ENCODE data around the gene DRC1. TPM values are rescaled to one million over a fixed set of nuclear protein-coding genes. Genes with fewer than 3 reads are reported as not detected.

Gene DRC1
- polyA plus RNA-seq, 1 donor from 2014 or later = 0.16 TPM

GRCh38 chr2:26487192-26487591 is 85.5 kb downstream of the DRC1 start:
- no peaks in the 10 kb centered on the region for H3K9me2 ChIP-seq (ENCODE audit: insufficient read depth, low read length)
- H3K27me3 ChIP-seq (ENCODE audit: insufficient read depth, low read depth, low read length) = no peaks in the 10 kb centered on the region
- no peaks in the 10 kb centered on the region for H3K36me3 ChIP-seq (ENCODE audit: insufficient read depth, low read length)
- H3K27ac ChIP-seq (ENCODE audit: low read length) = no peak overlapping the region
- H3F3A ChIP-seq (ENCODE audit: insufficient read depth, low read length, poor library complexity, severe bottlenecking) = no peaks in the 10 kb centered on the region
- no peak overlapping the region for H3K9ac ChIP-seq (ENCODE audit: low read length)
- no peaks in the 10 kb centered on the region for H3K9me3 ChIP-seq (ENCODE audit: low read length)
- H3K4me3 ChIP-seq (ENCODE audit: low read length) = no peak overlapping the region
- no peak overlapping the region for H2AFZ ChIP-seq (ENCODE audit: low read depth, low read length)
- H4K20me1 ChIP-seq (ENCODE audit: insufficient read depth) = no peaks in the 10 kb centered on the region
- H3K79me2 ChIP-seq (replicated peaks; ENCODE audit: insufficient read depth, low read length) = no peaks in the 10 kb centered on the region
- H3K4me2 ChIP-seq (ENCODE audit: low read length) = no peak overlapping the region
- no peak for TF ChIP-seq EZH2 (IDR thresholded peaks at IDR 0.05; ENCODE audit: borderline replicate concordance, insufficient read depth, low read length, poor library complexity, severe bottlenecking)
- no peak for TF ChIP-seq RAD21 (conservative IDR thresholded peaks at IDR 0.05)
- no peak for TF ChIP-seq MXI1 (conservative IDR thresholded peaks at IDR 0.05; ENCODE audit: poor library complexity, severe bottlenecking)
- TF ChIP-seq EP300 (conservative IDR thresholded peaks at IDR 0.05; ENCODE audit: poor library complexity, severe bottlenecking) = no peak
- no peak for TF ChIP-seq POLR2AphosphoS5 (IDR thresholded peaks at IDR 0.05)
- TF ChIP-seq, protein P1, sequence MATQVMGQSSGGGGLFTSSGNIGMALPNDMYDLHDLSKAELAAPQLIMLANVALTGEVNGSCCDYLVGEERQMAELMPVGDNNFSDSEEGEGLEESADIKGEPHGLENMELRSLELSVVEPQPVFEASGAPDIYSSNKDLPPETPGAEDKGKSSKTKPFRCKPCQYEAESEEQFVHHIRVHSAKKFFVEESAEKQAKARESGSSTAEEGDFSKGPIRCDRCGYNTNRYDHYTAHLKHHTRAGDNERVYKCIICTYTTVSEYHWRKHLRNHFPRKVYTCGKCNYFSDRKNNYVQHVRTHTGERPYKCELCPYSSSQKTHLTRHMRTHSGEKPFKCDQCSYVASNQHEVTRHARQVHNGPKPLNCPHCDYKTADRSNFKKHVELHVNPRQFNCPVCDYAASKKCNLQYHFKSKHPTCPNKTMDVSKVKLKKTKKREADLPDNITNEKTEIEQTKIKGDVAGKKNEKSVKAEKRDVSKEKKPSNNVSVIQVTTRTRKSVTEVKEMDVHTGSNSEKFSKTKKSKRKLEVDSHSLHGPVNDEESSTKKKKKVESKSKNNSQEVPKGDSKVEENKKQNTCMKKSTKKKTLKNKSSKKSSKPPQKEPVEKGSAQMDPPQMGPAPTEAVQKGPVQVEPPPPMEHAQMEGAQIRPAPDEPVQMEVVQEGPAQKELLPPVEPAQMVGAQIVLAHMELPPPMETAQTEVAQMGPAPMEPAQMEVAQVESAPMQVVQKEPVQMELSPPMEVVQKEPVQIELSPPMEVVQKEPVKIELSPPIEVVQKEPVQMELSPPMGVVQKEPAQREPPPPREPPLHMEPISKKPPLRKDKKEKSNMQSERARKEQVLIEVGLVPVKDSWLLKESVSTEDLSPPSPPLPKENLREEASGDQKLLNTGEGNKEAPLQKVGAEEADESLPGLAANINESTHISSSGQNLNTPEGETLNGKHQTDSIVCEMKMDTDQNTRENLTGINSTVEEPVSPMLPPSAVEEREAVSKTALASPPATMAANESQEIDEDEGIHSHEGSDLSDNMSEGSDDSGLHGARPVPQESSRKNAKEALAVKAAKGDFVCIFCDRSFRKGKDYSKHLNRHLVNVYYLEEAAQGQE (IDR thresholded peaks at IDR 0.05; ENCODE audit: borderline replicate concordance) = no peak
- TF ChIP-seq TAF1 (IDR thresholded peaks at IDR 0.05; ENCODE audit: low read depth) = no peak
- no peak for TF ChIP-seq SMC3 (conservative IDR thresholded peaks at IDR 0.05; ENCODE audit: poor library complexity)
- TF ChIP-seq CTCF (IDR thresholded peaks at IDR 0.05; ENCODE audit: poor library complexity, severe bottlenecking) = no peak

DNA sequence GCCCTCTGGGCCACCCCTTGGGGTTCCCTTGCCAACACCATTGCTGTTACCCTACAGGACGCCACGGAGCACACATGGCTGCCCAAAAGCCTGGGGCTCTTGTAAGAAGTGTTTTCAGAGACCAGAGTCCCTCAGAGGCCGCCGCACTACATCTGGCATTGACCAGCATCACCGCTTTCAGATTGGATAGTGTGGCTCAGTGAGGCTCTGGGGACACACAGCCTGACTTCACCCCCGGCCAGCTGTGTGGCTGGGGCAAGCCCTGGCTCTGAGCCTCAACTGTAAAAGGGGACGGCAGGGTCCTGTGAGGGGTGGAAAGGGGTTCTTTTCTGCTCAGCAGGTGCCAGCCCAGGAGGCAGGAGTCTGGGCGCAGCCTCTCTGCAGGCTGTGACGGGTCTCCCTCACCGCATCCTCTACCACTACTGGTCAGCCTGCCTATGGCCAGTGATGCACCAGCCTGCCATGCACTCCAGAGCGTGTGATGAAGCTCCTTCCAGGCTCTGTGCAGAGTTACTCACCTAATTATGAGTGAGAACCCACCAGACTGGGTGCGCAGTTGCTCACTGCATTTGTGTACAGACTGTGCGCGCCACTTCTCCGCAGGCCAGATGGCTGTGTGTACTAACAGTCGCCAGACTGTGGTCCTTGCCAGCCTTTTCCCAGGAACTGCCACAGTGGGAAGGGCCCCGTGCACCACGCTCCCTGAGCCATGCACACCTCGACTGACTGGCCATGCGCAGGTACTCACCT is 86.9 kb downstream of the DRC1 start:
- Histone ChIP-seq H3K36me3 (ENCODE audit: insufficient read depth, low read length) (no peaks in the 10 kb centered on the region), H3K27ac (ENCODE audit: low read length) (no peak overlapping the region), H3K79me2 (replicated peaks; ENCODE audit: insufficient read depth, low read length) (no peaks in the 10 kb centered on the region), H4K20me1 (ENCODE audit: insufficient read depth) (no peaks in the 10 kb centered on the region), H3K9me3 (ENCODE audit: low read length) (no peaks in the 10 kb centered on the region), H3K9ac (ENCODE audit: low read length) (no peak overlapping the region), H2AFZ (ENCODE audit: low read depth, low read length) (no peak overlapping the region), H3K4me2 (ENCODE audit: low read length) (no peak overlapping the region), H3K27me3 (ENCODE audit: insufficient read depth, low read depth, low read length) (no peaks in the 10 kb centered on the region), H3K4me3 (ENCODE audit: low read length) (no peak overlapping the region), H3F3A (ENCODE audit: insufficient read depth, low read length, poor library complexity, severe bottlenecking) (no peaks in the 10 kb centered on the region), H3K9me2 (ENCODE audit: insufficient read depth, low read length) (no peaks in the 10 kb centered on the region)
- TF ChIP-seq TAF1 (IDR thresholded peaks at IDR 0.05; ENCODE audit: low read depth) (no peak), MXI1 (conservative IDR thresholded peaks at IDR 0.05; ENCODE audit: poor library complexity, severe bottlenecking) (no peak), EP300 (conservative IDR thresholded peaks at IDR 0.05; ENCODE audit: poor library complexity, severe bottlenecking) (no peak), RAD21 (conservative IDR thresholded peaks at IDR 0.05) (no peak), CTCF (IDR thresholded peaks at IDR 0.05; ENCODE audit: poor library complexity, severe bottlenecking) (no peak), SMC3 (conservative IDR thresholded peaks at IDR 0.05; ENCODE audit: poor library complexity) (no peak), EZH2 (IDR thresholded peaks at IDR 0.05; ENCODE audit: borderline replicate concordance, insufficient read depth, low read length, poor library complexity, severe bottlenecking) (no peak), POLR2AphosphoS5 (IDR thresholded peaks at IDR 0.05) (no peak)
- TF ChIP-seq, protein P1 (IDR thresholded peaks at IDR 0.05; ENCODE audit: borderline replicate concordance) = no peak

Measured in neural cell (in vitro differentiated cells).